Esophagus mucosa (tissue), 1 donor: Measurements from ENCODE around the gene KCNA1. TPM values are rescaled to one million over a fixed set of nuclear protein-coding genes. Genes with fewer than 3 reads are reported as not detected.
"Not testable (repeated sequence)": the region's sequence is repeated elsewhere in the genome, so short reads cannot be mapped to it uniquely, and the experiment has no call there.

Experiments
- ATAC-seq: fragments of 200-7000 bp; cut with Tn5 transposase; one replicate; pipeline ENCODE4 v1.9.1; 2020
- total RNA-seq: library from RNA; stranded (reverse); gene quantifications from one replicate; pipeline ENCODE4 v1.2.4, GENCODE V29; 2023
- donor health status: DM: yes; HTN: yes; CAD: no.

KCNA1 gene
- total RNA-seq = not detected

DNA sequence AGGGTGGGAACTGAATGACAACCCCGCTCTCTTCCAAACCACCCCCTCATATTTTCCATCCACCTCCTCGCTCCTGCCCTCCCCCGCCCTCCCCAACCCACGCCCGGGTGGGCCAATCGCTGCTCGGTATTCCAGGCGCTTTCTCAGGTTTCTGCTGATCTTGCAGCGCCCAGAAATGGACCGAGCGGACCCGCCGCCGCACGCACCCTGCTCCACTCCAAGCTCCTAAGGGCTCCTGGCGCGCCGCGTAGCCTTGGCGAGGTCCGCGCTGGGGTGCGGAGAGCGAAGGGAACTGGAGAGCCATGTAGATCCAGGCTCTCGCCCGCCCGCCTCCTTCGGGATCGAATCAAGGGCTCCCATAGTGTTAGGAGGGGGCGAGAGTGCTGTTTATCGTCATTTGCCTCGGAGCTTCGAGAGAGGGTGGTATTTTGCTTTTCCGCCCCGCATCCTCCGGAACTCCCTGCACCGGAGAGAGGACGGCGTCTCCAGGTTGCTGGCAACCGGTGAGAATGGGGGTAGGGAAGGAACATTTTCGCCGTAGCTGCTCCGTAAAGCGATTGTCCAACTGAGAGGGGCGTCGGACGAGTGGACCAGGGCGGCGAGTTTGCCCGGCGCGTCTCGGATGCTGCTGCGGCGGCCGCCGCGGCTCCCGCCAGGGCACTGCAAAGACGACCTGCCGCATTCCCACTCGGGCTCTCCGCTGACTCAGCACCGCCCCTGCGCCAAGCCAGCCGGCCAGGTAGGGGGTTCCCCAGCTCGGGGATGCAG, at the start of gene KCNA1:
TSS of gene KCNA1 (plus strand) at position 172 of the 768 bp plus-strand sequence. CDS start 1,474 bp downstream, outside the sequence.
- ATAC-seq = no peak

- no peak for ATAC-seq
Measured at GRCh38 chr12:4860741-4861140, 49.0 kb upstream of the KCNA1 start.

- no peak for ATAC-seq
Measured at GRCh38 chr12:4862809-4863208, 46.9 kb upstream of the KCNA1 start.

DNA sequence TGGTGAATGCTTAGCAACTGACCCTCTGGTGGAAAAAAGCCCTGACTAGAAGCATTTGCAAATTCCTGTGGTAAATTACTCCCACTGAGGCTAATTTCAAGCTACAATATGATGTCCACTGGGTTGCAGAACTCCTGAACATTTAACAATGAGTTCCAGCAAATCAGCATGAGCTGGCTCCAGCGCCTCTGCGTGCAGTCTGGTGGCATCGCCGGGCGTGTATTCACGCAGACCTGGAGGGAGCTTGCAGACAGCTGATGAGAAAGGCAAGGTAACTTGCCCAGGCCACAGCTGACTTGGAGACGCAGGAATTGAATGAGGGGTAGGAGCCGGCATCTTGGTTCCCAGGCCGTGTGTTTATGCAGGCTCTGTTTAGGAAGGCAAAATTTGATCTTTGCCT, 45.1 kb upstream of the KCNA1 start:
- ATAC-seq = no peak

DNA sequence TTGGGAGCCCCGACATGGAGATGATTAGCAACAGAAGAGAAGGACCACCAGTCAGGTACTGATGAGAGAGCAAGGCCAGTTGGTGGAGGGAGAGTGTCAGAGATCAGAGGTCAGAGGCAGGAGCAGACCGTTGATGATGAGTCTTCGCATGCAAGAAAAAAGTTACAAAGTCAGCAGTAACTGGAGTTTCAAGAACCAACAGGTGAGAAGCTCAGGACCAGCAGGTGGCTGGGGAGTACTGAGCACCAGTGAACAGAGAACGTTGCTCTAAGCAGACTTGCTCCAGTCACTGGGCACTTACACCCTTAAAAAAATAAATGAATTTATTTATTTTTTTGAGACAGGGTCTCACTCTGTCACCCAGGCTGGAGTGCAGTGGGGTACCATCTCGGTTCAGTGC, 44.5 kb upstream of the KCNA1 start:
- ATAC-seq = no peak

DNA sequence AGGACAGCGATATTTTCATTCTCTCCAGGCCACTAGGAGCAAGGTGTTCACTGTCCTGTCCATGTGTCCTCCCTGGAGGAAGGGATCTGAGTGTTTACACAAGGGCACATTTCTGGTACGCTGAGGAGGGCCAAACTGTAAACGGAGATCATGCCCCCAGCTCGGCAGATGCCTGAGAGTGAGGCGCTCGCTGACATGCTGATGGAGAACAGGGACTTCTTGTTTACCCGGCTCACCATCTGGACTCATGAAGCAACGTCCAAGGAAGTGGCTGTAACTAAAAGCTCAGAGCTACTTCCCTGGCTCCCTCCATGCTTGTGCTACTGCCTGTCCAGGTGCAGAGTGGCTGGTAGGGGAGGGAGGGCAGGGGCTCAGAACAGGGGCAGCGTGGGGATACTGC, 43.4 kb upstream of the KCNA1 start:
- ATAC-seq = no peak

DNA sequence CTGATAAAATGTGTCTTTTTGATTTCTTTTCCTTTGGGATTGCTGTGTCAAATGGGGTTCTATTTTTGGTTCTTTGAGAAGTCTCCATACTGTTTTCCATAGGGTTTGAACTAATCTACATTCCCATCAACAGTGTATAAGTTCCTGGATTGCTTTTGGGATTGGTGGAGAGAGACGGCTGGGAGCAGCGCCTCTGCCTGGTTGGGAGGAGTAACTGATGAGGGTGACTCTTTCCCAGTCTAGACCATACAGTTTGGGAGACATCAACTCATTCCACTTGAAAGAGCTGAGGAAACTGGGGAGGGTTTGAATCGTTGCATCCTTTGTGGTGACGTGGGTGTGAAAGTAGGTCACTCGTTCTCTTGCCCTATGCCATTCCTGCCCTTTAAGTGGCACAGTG, 42.3 kb upstream of the KCNA1 start:
- ATAC-seq = no peak

GRCh38 chr12:4870423-4870822, 39.3 kb upstream of the KCNA1 start:
- no peak for ATAC-seq

GRCh38 chr12:4871514-4871913, 38.2 kb upstream of the KCNA1 start:
- no peak for ATAC-seq

GRCh38 chr12:4873947-4874346, 35.8 kb upstream of the KCNA1 start:
- ATAC-seq = no peak

DNA sequence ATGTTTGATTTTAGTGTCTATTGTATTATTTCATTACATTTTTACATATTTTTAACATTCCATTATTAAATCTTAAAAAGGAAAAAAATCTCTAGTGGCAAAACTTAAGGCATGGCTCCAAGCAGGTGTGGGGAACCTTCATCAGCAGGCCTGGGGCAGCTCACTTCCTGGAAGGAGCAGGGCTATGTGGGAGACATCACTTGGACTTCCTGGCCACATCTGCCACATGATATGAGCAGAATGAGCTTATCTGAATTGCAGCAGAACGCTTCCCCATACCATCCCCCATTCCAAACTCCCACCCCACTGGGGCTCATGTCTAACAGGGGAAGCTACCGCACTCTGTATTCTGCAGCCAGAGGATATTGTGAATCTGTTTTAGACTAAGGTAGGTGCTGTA, 35.0 kb upstream of the KCNA1 start:
- ATAC-seq = no peak

DNA sequence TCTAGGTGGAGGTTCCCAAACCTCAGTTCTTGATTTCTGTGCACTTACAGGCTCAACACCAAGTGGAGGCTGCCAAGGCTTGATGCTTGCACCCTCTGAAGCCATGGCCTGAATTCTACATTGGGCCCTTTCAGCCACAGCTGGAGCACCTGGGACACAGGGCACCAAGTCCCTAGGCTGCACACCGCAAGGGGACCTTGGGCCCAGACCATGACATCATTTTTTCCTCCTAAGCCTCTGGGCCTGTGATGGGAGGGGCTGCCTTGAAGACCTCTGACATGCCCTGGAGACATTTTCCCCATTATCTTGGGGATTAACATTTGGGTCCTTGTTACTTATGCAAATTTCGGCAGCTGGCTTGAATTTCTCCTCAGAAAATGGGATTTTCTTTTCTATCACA, 30.2 kb upstream of the KCNA1 start:
- ATAC-seq = not testable (repeated sequence)

GRCh38 chr12:4881266-4882064, 28.2 kb upstream of the KCNA1 start:
- ATAC-seq = no peak

GRCh38 chr12:4891866-4892265, 17.8 kb upstream of the KCNA1 start:
- no peak for ATAC-seq

DNA sequence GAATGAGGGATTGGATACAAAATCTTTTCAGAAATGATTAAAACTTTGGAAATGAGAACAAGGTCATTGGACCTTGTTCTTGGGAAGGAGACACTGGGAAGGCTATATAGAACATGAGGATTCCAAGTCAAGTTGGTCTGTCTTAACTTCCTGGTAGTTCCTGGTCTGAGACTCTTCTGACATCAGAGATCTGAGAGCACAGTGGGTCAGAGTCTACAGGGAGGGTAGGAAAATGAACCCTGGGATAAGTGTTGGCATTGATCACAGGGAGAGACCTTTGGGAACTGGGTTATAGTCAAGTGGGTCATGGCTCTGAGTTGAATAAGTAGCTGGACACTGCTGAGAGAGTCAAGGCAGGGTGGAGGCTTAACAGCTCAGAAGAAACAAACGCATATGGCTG, 17.3 kb upstream of the KCNA1 start:
- no peak for ATAC-seq

- ATAC-seq = no peak
Measured at GRCh38 chr12:4894019-4894418, 15.7 kb upstream of the KCNA1 start.

DNA sequence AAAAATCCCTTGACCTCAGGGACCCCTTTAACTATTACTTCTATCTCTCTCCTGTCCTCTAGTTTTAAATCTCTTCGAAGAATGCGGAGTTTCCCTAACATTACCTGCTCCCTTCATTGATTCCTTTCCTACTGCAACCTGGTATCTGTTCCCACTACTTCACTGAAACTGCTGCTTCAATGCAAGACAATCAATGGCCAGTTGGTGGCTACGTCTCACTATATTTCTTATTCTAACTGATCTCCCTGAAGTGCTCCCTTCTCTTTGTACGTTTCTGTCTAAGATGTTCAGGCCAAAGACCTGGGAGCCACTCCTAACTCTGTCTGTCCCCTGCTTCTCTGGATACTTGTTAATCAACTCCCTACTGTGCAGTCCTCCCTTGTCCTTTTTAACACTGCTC, 10.3 kb upstream of the KCNA1 start:
- no peak for ATAC-seq

DNA sequence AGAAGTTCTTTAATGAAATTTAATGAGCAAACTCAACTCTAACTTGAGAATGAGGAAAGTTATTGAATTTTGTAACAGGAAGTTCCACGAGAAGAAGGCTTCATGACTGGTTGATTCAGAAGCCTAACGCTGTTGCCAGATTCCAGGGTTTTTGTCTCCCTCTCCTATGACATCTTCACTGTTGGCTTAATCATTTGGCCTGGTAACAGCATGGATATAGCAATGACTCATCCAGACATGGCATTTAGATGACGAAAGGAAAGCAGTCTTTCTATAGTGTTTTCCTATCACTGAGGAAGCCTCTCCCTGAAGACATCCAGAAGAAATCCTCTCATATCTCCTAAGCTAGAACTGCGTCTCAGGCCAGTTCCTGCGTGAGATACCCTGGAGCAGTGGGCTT, 9.4 kb upstream of the KCNA1 start:
- no peak for ATAC-seq

DNA sequence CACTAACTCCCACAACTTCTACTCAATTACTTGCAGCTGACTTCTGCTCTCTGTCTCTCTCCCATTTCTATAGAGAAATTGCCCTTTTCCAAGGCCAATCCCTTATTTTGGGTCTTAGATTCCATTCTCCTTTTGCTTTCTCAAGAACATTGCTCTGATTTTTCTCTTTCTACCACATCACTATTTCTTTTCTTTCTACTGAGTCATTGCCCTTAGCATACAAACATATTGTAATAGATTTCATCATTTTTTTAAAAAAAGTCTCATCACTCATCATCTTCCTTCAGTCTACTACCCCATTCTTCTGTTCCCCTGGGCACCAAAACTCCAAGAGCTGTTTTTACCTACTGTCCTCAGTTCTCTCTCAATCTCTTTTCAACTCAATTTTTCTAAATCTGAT, 4.4 kb upstream of the KCNA1 start:
- no peak for ATAC-seq

DNA sequence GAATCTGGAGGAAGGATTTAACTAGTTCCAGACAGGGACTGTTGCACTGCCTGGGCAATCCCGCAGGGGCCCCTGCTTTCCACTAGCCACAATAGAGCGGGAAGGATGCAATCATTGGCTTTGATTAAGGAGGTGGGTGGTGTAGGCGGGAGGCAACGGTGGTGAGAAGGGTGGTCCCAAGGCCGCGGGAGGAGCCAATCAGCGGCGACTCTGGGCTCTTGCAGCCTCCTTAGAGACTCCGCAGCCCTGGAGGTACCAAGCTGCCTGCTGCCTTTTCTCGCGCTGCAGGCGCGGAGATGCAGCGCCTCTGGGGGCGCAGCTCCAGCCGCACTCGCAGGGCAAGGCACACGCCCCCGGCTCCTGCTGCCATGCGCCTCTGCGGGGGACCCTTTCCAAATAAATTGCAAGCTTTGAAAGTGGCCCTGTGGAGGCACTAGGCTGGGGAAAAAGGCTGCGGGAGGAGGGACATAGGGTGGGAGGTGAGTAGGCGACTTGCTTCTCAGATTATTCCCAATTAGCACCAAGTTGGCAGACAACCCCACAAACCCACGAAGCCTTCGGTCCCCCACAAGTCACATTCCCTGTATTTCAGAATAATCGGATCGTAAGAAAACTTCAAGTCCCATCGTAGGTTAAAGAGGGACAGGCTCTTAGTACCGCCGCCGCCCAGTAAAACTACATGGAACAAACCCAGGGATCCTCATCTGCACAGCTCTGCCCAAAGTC, 858 bp upstream of the KCNA1 start:
- ATAC-seq = no peak

- no peak for ATAC-seq
Measured at GRCh38 chr12:4909410-4909733, 333 bp upstream of the KCNA1 start.

DNA sequence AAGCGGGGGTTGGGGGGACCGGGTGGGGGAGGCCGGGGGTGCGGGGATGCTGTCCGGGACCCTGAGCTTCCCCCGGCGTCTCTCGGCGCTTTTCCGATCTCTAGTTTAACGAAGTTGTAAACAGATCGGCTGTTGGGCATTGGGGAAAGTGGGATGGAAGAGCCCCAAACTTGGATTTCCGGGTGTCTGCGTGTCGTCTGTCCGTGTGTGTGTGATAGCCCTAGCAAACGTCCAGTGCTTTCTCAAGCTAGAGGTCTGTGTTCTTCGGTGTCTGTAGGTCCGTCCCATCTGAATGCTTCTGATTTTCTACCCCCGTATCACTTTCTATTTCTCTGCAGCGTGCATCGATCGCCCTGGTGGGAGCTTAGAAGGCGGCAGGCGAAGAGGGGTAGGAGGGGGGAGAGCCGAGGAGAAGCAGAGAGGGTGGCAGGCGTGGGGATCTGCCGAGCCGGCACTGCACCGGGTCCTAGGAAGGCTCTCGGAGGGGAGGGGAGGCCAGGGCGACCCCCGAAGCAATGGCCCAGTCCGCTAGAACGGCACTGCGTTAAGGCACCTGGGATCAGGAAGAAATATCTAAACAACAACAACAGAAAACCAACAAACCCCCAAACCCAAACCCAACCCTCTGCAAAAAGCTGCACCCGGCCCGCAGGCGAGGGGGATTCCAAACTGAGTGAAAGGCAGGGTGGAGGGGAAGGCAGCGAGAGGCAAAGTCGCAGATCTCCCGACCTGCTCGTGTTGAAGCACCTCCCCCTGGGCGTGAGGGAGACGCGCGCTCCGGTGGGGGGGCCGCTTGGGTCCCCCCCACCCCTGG, 1.0 kb downstream of the KCNA1 start:
- ATAC-seq = no peak
